ENCODE measurements around the gene ATP6V1D. TPM values are rescaled to one million over a fixed set of nuclear protein-coding genes. Genes with fewer than 3 reads are reported as not detected.
"Not testable (repeated sequence)": the region's sequence is repeated elsewhere in the genome, so short reads cannot be mapped to it uniquely, and the experiment has no call there.

ATP6V1D gene
- total RNA-seq (2014; rRNA removed; shearing (Covaris generic)): 125 and 130 TPM in 2 replicates

GRCh38 chr14:67359775-67360469, at the start of gene ATP6V1D, which contains the start of gene EIF2S1:
ATP6V1D (minus strand) TSS chr14:67359804; CDS start chr14:67359698, 106 bp downstream.
EIF2S1 (plus strand) TSS chr14:67360328; CDS start chr14:67364768, 4,440 bp downstream.
- DNase-seq (ENCODE audit: low read depth in 1 of 2, low spot score in 2 of 2): peak; percentile 99
- peak within 1 kb of the TSS; percentile 97 for H3K27ac ChIP-seq
- H3K4me1 ChIP-seq (replicated peaks): peaks cover 11% of the 10 kb centered on the region
- H3K9me3 ChIP-seq (replicated peaks): no peaks in the 10 kb centered on the region
- peak within 1 kb of the TSS; percentile 66 for H3K4me3 ChIP-seq
- peaks cover 34% of the 10 kb centered on the region for H3K36me3 ChIP-seq
- no peaks in the 10 kb centered on the region for H3K27me3 ChIP-seq (replicated peaks)

GRCh38 chr14:67408122-67408801, 48.7 kb upstream of the ATP6V1D start:
- not testable (repeated sequence) for H3K4me3 ChIP-seq; H3K36me3 ChIP-seq; DNase-seq (ENCODE audit: low read depth in 1 of 2, low spot score in 2 of 2); H3K9me3 ChIP-seq (replicated peaks); H3K27me3 ChIP-seq (replicated peaks); H3K27ac ChIP-seq
- H3K4me1 ChIP-seq (replicated peaks): peaks cover 15% of the 10 kb centered on the region

- DNase-seq (ENCODE audit: low read depth in 1 of 2, low spot score in 2 of 2): no peak
- no peak overlapping the region for H3K4me3 ChIP-seq
- H3K27me3 ChIP-seq (replicated peaks): no peaks in the 10 kb centered on the region
- 0 out of 2 replicates have a peak, but pooled peaks cover 6% of the 10 kb centered on the region for H3K4me1 ChIP-seq (replicated peaks)
- no peak overlapping the region for H3K27ac ChIP-seq
- 0 out of 2 replicates have a peak, but pooled peaks cover 2% of the 10 kb centered on the region for H3K36me3 ChIP-seq
- no peaks in the 10 kb centered on the region for H3K9me3 ChIP-seq (replicated peaks)
Observed at GRCh38 chr14:67405771-67406170, 46.2 kb upstream of the ATP6V1D start.

GRCh38 chr14:67400434-67400833, 40.8 kb upstream of the ATP6V1D start:
- Histone ChIP-seq H3K4me3 (no peak overlapping the region), H3K4me1 (replicated peaks) (peaks cover 4% of the 10 kb centered on the region; the same call in 1 of the 2 replicates), H3K9me3 (replicated peaks) (no peaks in the 10 kb centered on the region), H3K27ac (no peak overlapping the region), H3K36me3 (peaks cover 14% of the 10 kb centered on the region), H3K27me3 (replicated peaks) (no peaks in the 10 kb centered on the region)
- DNase-seq (ENCODE audit: low read depth in 1 of 2, low spot score in 2 of 2): no peak

GRCh38 chr14:67397536-67397935, 37.9 kb upstream of the ATP6V1D start:
- Histone ChIP-seq H3K9me3 (replicated peaks) (no peaks in the 10 kb centered on the region), H3K4me3 (no peak overlapping the region), H3K27me3 (replicated peaks) (no peaks in the 10 kb centered on the region), H3K27ac (no peak overlapping the region), H3K36me3 (peaks cover 15% of the 10 kb centered on the region), H3K4me1 (replicated peaks) (peaks cover 4% of the 10 kb centered on the region; the same call in 1 of the 2 replicates)
- DNase-seq (ENCODE audit: low read depth in 1 of 2, low spot score in 2 of 2): no peak

GRCh38 chr14:67396381-67396970, 36.9 kb upstream of the ATP6V1D start:
- DNase-seq (ENCODE audit: low read depth in 1 of 2, low spot score in 2 of 2): peak in 1 of 2 experiments; percentile 18
- Histone ChIP-seq H3K27me3 (replicated peaks) (no peaks in the 10 kb centered on the region), H3K9me3 (replicated peaks) (no peaks in the 10 kb centered on the region), H3K36me3 (peaks cover 16% of the 10 kb centered on the region), H3K4me1 (replicated peaks) (peaks cover 4% of the 10 kb centered on the region; the same call in 1 of the 2 replicates), H3K4me3 (no peak overlapping the region), H3K27ac (no peak overlapping the region)

- H3K36me3 ChIP-seq: peaks cover 16% of the 10 kb centered on the region
- peaks cover 4% of the 10 kb centered on the region; the same call in 1 of the 2 replicates for H3K4me1 ChIP-seq (replicated peaks)
- no peaks in the 10 kb centered on the region for H3K27me3 ChIP-seq (replicated peaks)
- no peak for DNase-seq (ENCODE audit: low read depth in 1 of 2, low spot score in 2 of 2)
- no peak overlapping the region for H3K4me3 ChIP-seq
- no peak overlapping the region for H3K27ac ChIP-seq
- H3K9me3 ChIP-seq (replicated peaks): no peaks in the 10 kb centered on the region
Observed at GRCh38 chr14:67395876-67396189, 36.2 kb upstream of the ATP6V1D start.

GRCh38 chr14:67395086-67395875, 35.7 kb upstream of the ATP6V1D start:
- Histone ChIP-seq H3K27me3 (replicated peaks) (no peaks in the 10 kb centered on the region), H3K4me1 (replicated peaks) (peaks cover 4% of the 10 kb centered on the region; the same call in 1 of the 2 replicates), H3K27ac (no peak overlapping the region), H3K4me3 (no peak overlapping the region), H3K36me3 (peaks cover 16% of the 10 kb centered on the region), H3K9me3 (replicated peaks) (no peaks in the 10 kb centered on the region)
- no peak for DNase-seq (ENCODE audit: low read depth in 1 of 2, low spot score in 2 of 2)

GRCh38 chr14:67393689-67394088, 34.1 kb upstream of the ATP6V1D start:
- H3K9me3 ChIP-seq (replicated peaks): no peaks in the 10 kb centered on the region
- DNase-seq (ENCODE audit: low read depth in 1 of 2, low spot score in 2 of 2): no peak
- no peaks in the 10 kb centered on the region for H3K27me3 ChIP-seq (replicated peaks)
- no peak overlapping the region for H3K27ac ChIP-seq
- no peak overlapping the region for H3K4me3 ChIP-seq
- H3K36me3 ChIP-seq: peaks cover 16% of the 10 kb centered on the region
- peaks cover 4% of the 10 kb centered on the region; the same call in 1 of the 2 replicates for H3K4me1 ChIP-seq (replicated peaks)

- H3K9me3 ChIP-seq (replicated peaks): no peaks in the 10 kb centered on the region
- no peak overlapping the region for H3K27ac ChIP-seq
- no peak for DNase-seq (ENCODE audit: low read depth in 1 of 2, low spot score in 2 of 2)
- peaks cover 4% of the 10 kb centered on the region; the same call in 1 of the 2 replicates for H3K4me1 ChIP-seq (replicated peaks)
- H3K4me3 ChIP-seq: no peak overlapping the region
- no peaks in the 10 kb centered on the region for H3K27me3 ChIP-seq (replicated peaks)
- peaks cover 21% of the 10 kb centered on the region for H3K36me3 ChIP-seq
Observed at GRCh38 chr14:67392800-67393199, 33.2 kb upstream of the ATP6V1D start.

- H3K27me3 ChIP-seq (replicated peaks): no peaks in the 10 kb centered on the region
- no peak overlapping the region for H3K27ac ChIP-seq
- no peak overlapping the region for H3K4me3 ChIP-seq
- peaks cover 6% of the 10 kb centered on the region; the same call in 1 of the 2 replicates for H3K4me1 ChIP-seq (replicated peaks)
- H3K36me3 ChIP-seq: peaks cover 25% of the 10 kb centered on the region
- H3K9me3 ChIP-seq (replicated peaks): no peaks in the 10 kb centered on the region
- DNase-seq (ENCODE audit: low read depth in 1 of 2, low spot score in 2 of 2): no peak
Observed at GRCh38 chr14:67392123-67392522, 32.5 kb upstream of the ATP6V1D start.

GRCh38 chr14:67391268-67391667, 31.7 kb upstream of the ATP6V1D start:
- Histone ChIP-seq H3K4me3 (no peak overlapping the region), H3K9me3 (replicated peaks) (no peaks in the 10 kb centered on the region), H3K27me3 (replicated peaks) (no peaks in the 10 kb centered on the region), H3K27ac (no peak overlapping the region), H3K4me1 (replicated peaks) (peaks cover 5% of the 10 kb centered on the region; the same call in 1 of the 2 replicates), H3K36me3 (peaks cover 25% of the 10 kb centered on the region)
- no peak for DNase-seq (ENCODE audit: low read depth in 1 of 2, low spot score in 2 of 2)

GRCh38 chr14:67389811-67390534, 30.4 kb upstream of the ATP6V1D start:
- H3K27ac ChIP-seq: no peak overlapping the region

More at GRCh38 chr14:67389811-67390534, 30.4 kb upstream of the ATP6V1D start:
- Histone ChIP-seq H3K9me3 (replicated peaks) (no peaks in the 10 kb centered on the region), H3K4me3 (no peak overlapping the region), H3K27me3 (replicated peaks) (no peaks in the 10 kb centered on the region), H3K4me1 (replicated peaks) (peaks cover 5% of the 10 kb centered on the region; the same call in 1 of the 2 replicates), H3K36me3 (peaks cover 34% of the 10 kb centered on the region)
- no peak for DNase-seq (ENCODE audit: low read depth in 1 of 2, low spot score in 2 of 2)

All from SJSA1 (cell line).